ENCODE data around the gene ACTBL2. TPM values are rescaled to one million over a fixed set of nuclear protein-coding genes. Genes with fewer than 3 reads are reported as not detected.

Gene ACTBL2
- total RNA-seq, 1 donor from 2014 or later, result not detected

DNA sequence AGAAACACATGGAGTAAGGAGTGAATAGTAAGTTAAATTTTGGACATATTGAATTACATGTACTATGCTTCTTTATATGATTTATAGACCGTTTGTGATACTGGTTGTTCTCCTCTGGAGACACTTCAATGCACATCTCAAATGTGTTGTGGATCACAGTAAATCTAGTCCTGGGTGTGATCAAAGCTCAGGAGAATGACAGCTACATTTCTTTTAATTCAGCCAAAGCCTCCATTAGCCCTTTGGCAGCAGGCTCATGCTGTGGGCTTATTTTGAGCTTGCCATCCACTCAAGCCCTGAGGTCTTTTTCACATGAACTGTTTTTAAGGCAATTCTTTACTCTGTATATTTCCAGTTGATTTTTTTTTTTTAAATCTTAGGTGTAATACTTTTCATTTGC is 34.6 kb upstream of the ACTBL2 start:
- Histone ChIP-seq H3K4me1 (no peaks in the 10 kb centered on the region), H3K27ac (no peak overlapping the region), H3K4me3 (no peak overlapping the region), H3K9me3 (no peaks in the 10 kb centered on the region), H3K36me3 (no peaks in the 10 kb centered on the region), H3K27me3 (no peaks in the 10 kb centered on the region)
- no peak for DNase-seq (ENCODE audit: low spot score in 2 of 2)
- intact Hi-C loops (cut with DNase I), result no loop called here
- TF ChIP-seq, protein P1, sequence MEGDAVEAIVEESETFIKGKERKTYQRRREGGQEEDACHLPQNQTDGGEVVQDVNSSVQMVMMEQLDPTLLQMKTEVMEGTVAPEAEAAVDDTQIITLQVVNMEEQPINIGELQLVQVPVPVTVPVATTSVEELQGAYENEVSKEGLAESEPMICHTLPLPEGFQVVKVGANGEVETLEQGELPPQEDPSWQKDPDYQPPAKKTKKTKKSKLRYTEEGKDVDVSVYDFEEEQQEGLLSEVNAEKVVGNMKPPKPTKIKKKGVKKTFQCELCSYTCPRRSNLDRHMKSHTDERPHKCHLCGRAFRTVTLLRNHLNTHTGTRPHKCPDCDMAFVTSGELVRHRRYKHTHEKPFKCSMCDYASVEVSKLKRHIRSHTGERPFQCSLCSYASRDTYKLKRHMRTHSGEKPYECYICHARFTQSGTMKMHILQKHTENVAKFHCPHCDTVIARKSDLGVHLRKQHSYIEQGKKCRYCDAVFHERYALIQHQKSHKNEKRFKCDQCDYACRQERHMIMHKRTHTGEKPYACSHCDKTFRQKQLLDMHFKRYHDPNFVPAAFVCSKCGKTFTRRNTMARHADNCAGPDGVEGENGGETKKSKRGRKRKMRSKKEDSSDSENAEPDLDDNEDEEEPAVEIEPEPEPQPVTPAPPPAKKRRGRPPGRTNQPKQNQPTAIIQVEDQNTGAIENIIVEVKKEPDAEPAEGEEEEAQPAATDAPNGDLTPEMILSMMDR (IDR thresholded peaks at IDR 0.05), result no peak

DNA sequence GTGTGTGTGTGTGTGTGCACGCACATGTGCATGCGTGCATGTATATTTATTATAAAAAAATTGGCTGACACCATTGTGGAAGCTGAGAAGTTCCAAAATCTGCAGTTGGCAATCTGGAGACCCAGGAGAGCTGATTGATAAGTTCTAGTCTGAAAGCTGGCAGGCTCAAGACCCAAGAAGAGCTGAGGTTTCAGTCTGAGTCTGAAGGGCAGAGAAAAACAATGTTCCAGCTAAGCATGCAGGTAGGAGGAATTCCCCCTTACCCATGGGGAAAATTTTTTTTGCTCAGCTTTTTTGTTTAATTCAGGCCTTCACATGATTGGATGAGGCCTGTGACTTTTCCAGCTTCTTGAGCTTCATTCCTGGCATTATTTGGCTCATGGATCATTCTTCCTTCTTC is 31.2 kb upstream of the ACTBL2 start:
- no peaks in the 10 kb centered on the region for H3K4me1 ChIP-seq
- TF ChIP-seq, protein P1 (IDR thresholded peaks at IDR 0.05), result no peak
- H3K27me3 ChIP-seq, result no peaks in the 10 kb centered on the region
- intact Hi-C loops (cut with DNase I), result no loop called here
- no peak overlapping the region for H3K4me3 ChIP-seq
- no peak overlapping the region for H3K27ac ChIP-seq
- H3K9me3 ChIP-seq, result no peaks in the 10 kb centered on the region
- DNase-seq (ENCODE audit: low spot score in 2 of 2), result no peak
- H3K36me3 ChIP-seq, result no peaks in the 10 kb centered on the region

DNA sequence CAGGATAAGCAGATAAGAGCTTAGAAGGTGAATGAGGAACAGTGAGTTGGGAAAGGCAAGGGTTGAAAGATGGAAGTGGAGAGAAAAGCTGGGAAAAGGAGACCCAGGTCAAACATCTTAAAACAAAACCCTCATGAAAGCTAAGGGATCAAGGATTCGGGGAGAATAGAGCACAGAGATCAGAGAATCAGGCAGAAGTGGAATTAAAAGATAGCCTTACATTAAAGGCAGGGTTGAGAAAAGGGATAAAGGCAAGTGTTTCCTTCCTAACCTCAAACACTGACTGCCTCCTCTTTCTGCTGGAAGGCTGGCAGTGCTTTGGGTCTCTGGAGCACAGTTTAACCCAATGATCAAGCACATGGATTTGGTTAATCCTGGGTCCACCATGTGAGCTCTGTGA is 28.7 kb upstream of the ACTBL2 start:
- TF ChIP-seq, protein P1 (IDR thresholded peaks at IDR 0.05), result no peak
- Histone ChIP-seq H3K27ac (no peak overlapping the region), H3K36me3 (no peaks in the 10 kb centered on the region), H3K4me3 (no peak overlapping the region), H3K4me1 (no peaks in the 10 kb centered on the region), H3K27me3 (no peaks in the 10 kb centered on the region), H3K9me3 (no peaks in the 10 kb centered on the region)
- no peak for DNase-seq (ENCODE audit: low spot score in 2 of 2)
- intact Hi-C loops (cut with DNase I), result no loop called here

DNA sequence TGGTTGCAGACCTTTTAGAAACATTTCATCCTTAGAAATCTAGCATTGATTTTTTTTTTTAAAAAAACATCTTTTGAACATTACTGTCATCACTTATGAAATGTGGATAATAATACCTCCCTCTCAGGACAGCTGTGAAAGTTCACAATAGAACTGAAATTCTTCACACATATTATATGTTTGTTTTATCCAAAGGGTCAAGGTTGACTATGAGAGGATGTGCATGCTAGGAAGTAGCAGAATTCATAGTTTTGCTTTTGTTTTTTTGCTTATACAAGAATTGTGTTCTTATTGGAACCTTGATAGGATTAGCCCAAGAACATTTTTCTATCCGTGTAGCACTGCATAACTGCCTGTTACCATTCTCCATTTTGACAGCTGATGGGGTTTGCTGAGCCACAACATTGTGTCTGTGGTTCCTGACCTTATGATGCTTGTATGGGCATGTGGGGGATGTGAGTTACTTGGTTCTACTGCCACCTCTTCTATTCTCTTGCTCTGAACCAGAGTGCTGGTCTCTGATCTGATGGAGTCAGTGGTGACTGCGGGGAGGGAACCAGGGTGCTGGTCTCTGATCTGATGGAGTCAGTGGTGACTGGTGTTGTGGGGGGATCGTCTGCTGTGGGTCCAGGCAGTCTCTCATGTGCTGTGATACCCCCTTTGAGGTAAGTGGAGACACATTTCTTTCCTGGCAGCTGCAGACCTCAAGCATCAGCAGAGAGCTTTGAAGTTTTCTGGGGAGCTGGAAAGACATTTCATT is 27.1 kb upstream of the ACTBL2 start:
- H3K27ac ChIP-seq, result no peak overlapping the region
- no peaks in the 10 kb centered on the region for H3K9me3 ChIP-seq
- TF ChIP-seq, protein P1 (IDR thresholded peaks at IDR 0.05), result no peak
- no peaks in the 10 kb centered on the region for H3K36me3 ChIP-seq
- no peaks in the 10 kb centered on the region for H3K27me3 ChIP-seq
- no peak overlapping the region for H3K4me3 ChIP-seq
- H3K4me1 ChIP-seq, result no peaks in the 10 kb centered on the region
- intact Hi-C loops (cut with DNase I), result no loop called here
- no peak for DNase-seq (ENCODE audit: low spot score in 2 of 2)

DNA sequence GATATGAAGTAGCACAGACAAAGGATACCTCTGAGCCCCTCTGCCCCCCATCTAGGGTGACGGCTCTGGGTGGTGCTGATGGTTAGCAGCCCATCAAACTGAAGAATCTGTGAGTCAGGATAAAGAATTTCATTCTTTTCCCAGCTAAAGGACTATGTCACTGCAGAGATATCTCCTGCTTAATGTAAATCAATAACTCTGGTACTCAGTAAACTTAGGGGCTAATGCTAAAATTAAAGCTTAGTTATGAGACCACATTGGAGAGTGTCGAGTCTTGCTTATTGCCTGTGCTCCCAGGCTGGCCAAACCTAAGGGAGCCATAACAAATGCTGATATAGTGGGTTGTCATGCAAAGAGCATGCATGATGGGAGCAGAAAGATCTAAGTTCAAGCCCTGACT is 25.6 kb upstream of the ACTBL2 start:
- Histone ChIP-seq H3K9me3 (no peaks in the 10 kb centered on the region), H3K27me3 (no peaks in the 10 kb centered on the region), H3K4me1 (peaks cover 0 to 12% of the 10 kb centered on the region in 2 donors), H3K4me3 (no peak overlapping the region), H3K27ac (no peak overlapping the region), H3K36me3 (no peaks in the 10 kb centered on the region)
- no peak for DNase-seq (ENCODE audit: low spot score in 2 of 2)
- TF ChIP-seq, protein P1 (IDR thresholded peaks at IDR 0.05), result no peak
- intact Hi-C loops (cut with DNase I), result no loop called here

Data from ascending aorta (tissue), 2 donors.